ENCODE data around the gene ABCC6. TPM values are rescaled to one million over a fixed set of nuclear protein-coding genes. Genes with fewer than 3 reads are reported as not detected.

The ABCC6 gene
- total and polyA plus RNA-seq, 2 donors from 2014 or later: 7.5 to 54.5 TPM

DNA sequence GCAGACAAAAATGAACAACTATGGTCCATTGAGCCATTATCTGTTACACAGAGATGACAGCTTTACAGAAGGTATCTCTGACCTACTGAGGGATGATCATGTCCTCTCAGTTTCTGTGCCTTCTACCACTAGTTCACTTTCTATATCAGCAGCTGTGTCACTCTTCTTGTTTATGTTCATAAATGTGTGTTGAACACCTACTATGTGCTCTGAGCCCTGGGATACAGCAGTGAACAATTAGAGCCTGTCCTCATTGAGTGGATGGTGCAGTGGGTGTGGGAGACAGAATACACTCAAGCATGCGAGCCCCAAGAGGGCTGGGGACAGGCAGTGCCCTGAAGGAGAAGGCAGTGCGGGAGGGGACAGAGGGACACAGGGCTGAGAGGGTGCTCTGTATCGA, 92.1 kb downstream of the ABCC6 start:
- H3K27me3 ChIP-seq (ENCODE audit: control insufficient read depth, insufficient read depth, low read length): no peaks in the 10 kb centered on the region
- peaks cover 0 to 5% (median 1%) of the 10 kb centered on the region in 3 donors for H3K36me3 ChIP-seq (ENCODE audit: control insufficient read depth in 2 of 3, insufficient read depth in 3 of 3, low read length in 3 of 3)
- FAIRE-seq (no peak), DNase-seq (no peak)
- H3K9me3 ChIP-seq (ENCODE audit: control insufficient read depth in 2 of 3, insufficient read depth in 1 of 3, low read length in 3 of 3): no peaks in the 10 kb centered on the region
- peaks cover 0 to 2% (median 0%) of the 10 kb centered on the region in 3 donors for H3K4me1 ChIP-seq (ENCODE audit: control insufficient read depth in 2 of 3, insufficient read depth in 2 of 3, low read depth in 1 of 3, low read length in 3 of 3)
- no peak overlapping the region for H3K4me3 ChIP-seq (ENCODE audit: low read length in 3 of 3)
- no peak for TF ChIP-seq CTCF (IDR thresholded peaks at IDR 0.05; ENCODE audit: borderline replicate concordance, extremely low read depth, insufficient read depth)
- H3K27ac ChIP-seq (ENCODE audit: low read depth in 2 of 2, low read length in 2 of 2): no peak overlapping the region
- no peak overlapping the region for H3K9ac ChIP-seq (ENCODE audit: low read length in 3 of 3)
- intact Hi-C loops (cut with DNase I): no loop called here

GRCh38 chr16:16127469-16128116, 95.7 kb downstream of the ABCC6 start:
- intact Hi-C loops (cut with DNase I): loop anchor here (5.0 to 10.0 kb wide), 2 partner anchors 255 to 363 kb away; no protein-coding TSS in a partner anchor
- no peaks in the 10 kb centered on the region for H3K27me3 ChIP-seq (ENCODE audit: control insufficient read depth, insufficient read depth, low read length)
- peak; percentile 80 to 84 (median 82) for DNase-seq
- peaks cover 0 to 2% (median 0%) of the 10 kb centered on the region in 3 donors for H3K4me1 ChIP-seq (ENCODE audit: control insufficient read depth in 2 of 3, insufficient read depth in 2 of 3, low read depth in 1 of 3, low read length in 3 of 3)
- H3K4me3 ChIP-seq (ENCODE audit: low read length in 3 of 3): no peak overlapping the region
- peaks cover 4 to 12% (median 9%) of the 10 kb centered on the region in 3 donors for H3K36me3 ChIP-seq (ENCODE audit: control insufficient read depth in 2 of 3, insufficient read depth in 3 of 3, low read length in 3 of 3)
- FAIRE-seq: no peak
- peaks cover 0 to 3% (median 0%) of the 10 kb centered on the region in 3 donors for H3K9me3 ChIP-seq (ENCODE audit: control insufficient read depth in 2 of 3, insufficient read depth in 1 of 3, low read length in 3 of 3)
- TF ChIP-seq CTCF (IDR thresholded peaks at IDR 0.05; ENCODE audit: borderline replicate concordance, extremely low read depth, insufficient read depth): peak; percentile 89
- H3K9ac ChIP-seq (ENCODE audit: low read length in 3 of 3): no peak overlapping the region
- H3K27ac ChIP-seq (ENCODE audit: low read depth in 2 of 2, low read length in 2 of 2): no peak overlapping the region

DNA sequence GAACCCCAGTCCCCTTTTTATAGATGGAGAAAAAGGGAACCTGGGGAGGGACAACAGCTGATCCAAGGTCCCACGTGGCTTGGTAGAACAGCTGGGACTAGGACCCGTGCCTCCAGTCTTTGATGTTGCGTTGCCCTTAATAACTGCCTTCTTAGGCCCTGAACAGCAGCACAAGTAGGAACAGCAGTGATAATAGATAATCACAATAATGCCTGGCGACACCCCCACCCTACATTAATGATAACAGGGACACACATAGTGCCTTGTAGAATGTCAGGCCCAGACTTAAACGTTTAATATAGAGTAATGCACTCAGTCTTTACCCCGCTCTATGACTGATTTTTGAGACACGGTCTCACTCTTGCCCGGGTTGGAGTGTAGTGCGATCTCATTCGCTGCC, 96.4 kb downstream of the ABCC6 start:
- H3K27ac ChIP-seq (ENCODE audit: low read depth in 2 of 2, low read length in 2 of 2): no peak overlapping the region

More for the DNA sequence above, 96.4 kb downstream of the ABCC6 start:
- Histone ChIP-seq H3K4me3 (ENCODE audit: low read length in 3 of 3) (no peak overlapping the region), H3K27me3 (ENCODE audit: control insufficient read depth, insufficient read depth, low read length) (no peaks in the 10 kb centered on the region), H3K9ac (ENCODE audit: low read length in 3 of 3) (no peak overlapping the region), H3K4me1 (ENCODE audit: control insufficient read depth in 2 of 3, insufficient read depth in 2 of 3, low read depth in 1 of 3, low read length in 3 of 3) (peaks cover 0 to 2% (median 0%) of the 10 kb centered on the region in 3 donors), H3K9me3 (ENCODE audit: control insufficient read depth in 2 of 3, insufficient read depth in 1 of 3, low read length in 3 of 3) (peaks cover 0 to 3% (median 0%) of the 10 kb centered on the region in 3 donors), H3K36me3 (ENCODE audit: control insufficient read depth in 2 of 3, insufficient read depth in 3 of 3, low read length in 3 of 3) (peaks cover 4 to 10% (median 9%) of the 10 kb centered on the region in 3 donors)
- no peak for TF ChIP-seq CTCF (IDR thresholded peaks at IDR 0.05; ENCODE audit: borderline replicate concordance, extremely low read depth, insufficient read depth)
- no peak for DNase-seq
- FAIRE-seq: no peak
- intact Hi-C loops (cut with DNase I): loop anchor here (5.0 to 10.0 kb wide), 2 partner anchors 255 to 362 kb away; no protein-coding TSS in a partner anchor

Measured in kidney (tissue), 14 donors.